Measurements from ENCODE around the gene TBXA2R. TPM values are rescaled to one million over a fixed set of nuclear protein-coding genes. Genes with fewer than 3 reads are reported as not detected.

The TBXA2R gene
- 0.43 and 0.92 TPM in 2 replicates for total RNA-seq

GRCh38 chr19:3606690-3607289 is at the start of gene TBXA2R:
Gene TBXA2R, minus strand, starts transcription at chr19:3606875. Its CDS starts 6,241 bp downstream, at chr19:3600634.

GRCh38 chr19:3626473-3627350 is 20.0 kb upstream of the TBXA2R start, which contains the start of gene CACTIN:
Gene CACTIN, minus strand, starts transcription at chr19:3626790. Its CDS starts 28 bp downstream, at chr19:3626762.

GRCh38 chr19:3585301-3586126 is 21.2 kb downstream of the TBXA2R start, which contains the start of gene GIPC3:
Gene GIPC3, plus strand, starts transcription at chr19:3585478. Its CDS starts 120 bp downstream, at chr19:3585598.

GRCh38 chr19:3572855-3573161 is 33.9 kb downstream of the TBXA2R start, which contains the start of gene HMG20B:
Gene HMG20B, plus strand, starts transcription at chr19:3572944. Its CDS starts 366 bp downstream, at chr19:3573310.

GRCh38 chr19:3557461-3558248 is 49.0 kb downstream of the TBXA2R start, which contains the start of gene MFSD12:
Gene MFSD12, minus strand, starts transcription at chr19:3557586. Its CDS starts 183 bp downstream, at chr19:3557403.

Other genes starting within 250 kb of the TBXA2R start
- 33.4 and 34.5 TPM in 2 replicates for gene NFIC, start 240.3 kb downstream of the TBXA2R start, total RNA-seq
- not detected in 2 replicates for gene SMIM24, start 126.3 kb downstream of the TBXA2R start, total RNA-seq
- not detected in 2 replicates for gene SMIM44, start 123.4 kb downstream of the TBXA2R start, total RNA-seq
- 7.7 and 9.5 TPM in 2 replicates for gene DOHH, start 106.2 kb downstream of the TBXA2R start, total RNA-seq
- 23.9 and 24.2 TPM in 2 replicates for gene FZR1, start 100.6 kb downstream of the TBXA2R start, total RNA-seq
- gene TEKTIP1, start 67.7 kb downstream of the TBXA2R start, total RNA-seq = not detected in 2 replicates
- 68.6 and 114 TPM in 2 replicates for gene MFSD12, start 49.3 kb downstream of the TBXA2R start, total RNA-seq
- 60.0 and 64.0 TPM in 2 replicates for gene HMG20B, start 33.9 kb downstream of the TBXA2R start, total RNA-seq
- not detected in 2 replicates for gene GIPC3, start 21.4 kb downstream of the TBXA2R start, total RNA-seq
- gene CACTIN, start 19.9 kb upstream of the TBXA2R start, total RNA-seq = 21.3 and 22.4 TPM in 2 replicates
- 12.5 and 23.0 TPM in 2 replicates for gene PIP5K1C, start 93.6 kb upstream of the TBXA2R start, total RNA-seq
- gene TJP3, start 101.5 kb upstream of the TBXA2R start, total RNA-seq = not detected in 2 replicates
- 11.7 and 15.7 TPM in 2 replicates for gene APBA3, start 154.8 kb upstream of the TBXA2R start, total RNA-seq
- 45.1 and 73.7 TPM in 2 replicates for gene MRPL54, start 155.8 kb upstream of the TBXA2R start, total RNA-seq
- not detected in 2 replicates for gene RAX2, start 165.4 kb upstream of the TBXA2R start, total RNA-seq
- gene MATK, start 179.5 kb upstream of the TBXA2R start, total RNA-seq = under 0.01 and 0.09 TPM in 2 replicates

All from smooth muscle cell of bladder (primary cell).